GM12873 (cell line): Measurements from ENCODE around the gene RRP1.

ENCODE experiments used
- CTCF ChIP-seq: IDR thresholded peaks from 2 replicates; pipeline ENCODE4 v1.5.1; 2012; ENCODE audit warnings: low read depth, mild to moderate bottlenecking, moderate library complexity, low read length, control low read depth; ENCODE audit not compliant: insufficient read depth; ENCODE audit errors: missing control alignments

Gene RRP1

GRCh38 chr21:43806017-43806710, 16.8 kb downstream of the RRP1 start:
- TF ChIP-seq CTCF: no peak

- TF ChIP-seq CTCF: no peak
These were observed 19.0 kb downstream of the RRP1 start for GRCh38 chr21:43808367-43808766.

- no peak for TF ChIP-seq CTCF
These were observed 19.5 kb downstream of the RRP1 start for GRCh38 chr21:43808832-43809251.

- no peak for TF ChIP-seq CTCF
These were observed 20.0 kb downstream of the RRP1 start for GRCh38 chr21:43809346-43809799.

- TF ChIP-seq CTCF: no peak
These were observed 20.6 kb downstream of the RRP1 start for GRCh38 chr21:43809853-43810504.

GRCh38 chr21:43810505-43811261, 21.3 kb downstream of the RRP1 start:
- peak; percentile 98 for TF ChIP-seq CTCF
